AG09309 (cell line): Measurements from ENCODE around the gene LDHAL6B.

Experiments
- DNase-seq: peaks from one replicate; pipeline ENCODE4 v3.0.0-alpha.2; 2010; ENCODE audit warnings: low read depth
- H3K4me3 ChIP-seq: 2 replicates; pipeline ENCODE4 v1.5.1; 2011; ENCODE audit warnings: mild to moderate bottlenecking, low read depth, low read length, moderate library complexity; ENCODE audit not compliant: control insufficient read depth
- TF ChIP-seq, protein P1 (sequence below): IDR thresholded peaks from 2 replicates; pipeline ENCODE4 v1.5.1; 2011; ENCODE audit warnings: mild to moderate bottlenecking, low read depth, low read length, inconsistent platforms; ENCODE audit not compliant: insufficient read depth, control insufficient read depth; ENCODE audit errors: missing control alignments

Gene LDHAL6B

DNA sequence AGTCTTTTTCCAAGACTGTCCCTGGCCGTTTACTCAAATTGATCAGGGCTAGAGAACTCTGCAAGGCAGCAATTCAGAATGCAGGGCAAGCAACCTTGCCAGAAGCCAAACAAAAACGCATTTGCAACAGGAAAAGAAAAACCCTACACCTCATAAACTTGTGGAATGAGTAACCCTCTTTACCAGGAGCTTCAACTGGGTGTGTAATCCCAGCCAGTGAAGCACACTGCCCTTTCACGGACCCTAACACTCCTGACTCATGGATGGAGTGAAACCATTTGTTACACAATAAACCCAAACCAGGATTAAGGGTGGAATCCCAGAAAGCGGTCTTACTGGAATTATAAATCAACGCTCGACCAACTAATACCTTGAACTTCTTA lies 14.8 kb upstream of the LDHAL6B start:
- no peak overlapping the region; the same call in 1 of the 2 replicates for H3K4me3 ChIP-seq
- peak; percentile 97 for DNase-seq
- TF ChIP-seq, protein P1, sequence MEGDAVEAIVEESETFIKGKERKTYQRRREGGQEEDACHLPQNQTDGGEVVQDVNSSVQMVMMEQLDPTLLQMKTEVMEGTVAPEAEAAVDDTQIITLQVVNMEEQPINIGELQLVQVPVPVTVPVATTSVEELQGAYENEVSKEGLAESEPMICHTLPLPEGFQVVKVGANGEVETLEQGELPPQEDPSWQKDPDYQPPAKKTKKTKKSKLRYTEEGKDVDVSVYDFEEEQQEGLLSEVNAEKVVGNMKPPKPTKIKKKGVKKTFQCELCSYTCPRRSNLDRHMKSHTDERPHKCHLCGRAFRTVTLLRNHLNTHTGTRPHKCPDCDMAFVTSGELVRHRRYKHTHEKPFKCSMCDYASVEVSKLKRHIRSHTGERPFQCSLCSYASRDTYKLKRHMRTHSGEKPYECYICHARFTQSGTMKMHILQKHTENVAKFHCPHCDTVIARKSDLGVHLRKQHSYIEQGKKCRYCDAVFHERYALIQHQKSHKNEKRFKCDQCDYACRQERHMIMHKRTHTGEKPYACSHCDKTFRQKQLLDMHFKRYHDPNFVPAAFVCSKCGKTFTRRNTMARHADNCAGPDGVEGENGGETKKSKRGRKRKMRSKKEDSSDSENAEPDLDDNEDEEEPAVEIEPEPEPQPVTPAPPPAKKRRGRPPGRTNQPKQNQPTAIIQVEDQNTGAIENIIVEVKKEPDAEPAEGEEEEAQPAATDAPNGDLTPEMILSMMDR: no peak

DNA sequence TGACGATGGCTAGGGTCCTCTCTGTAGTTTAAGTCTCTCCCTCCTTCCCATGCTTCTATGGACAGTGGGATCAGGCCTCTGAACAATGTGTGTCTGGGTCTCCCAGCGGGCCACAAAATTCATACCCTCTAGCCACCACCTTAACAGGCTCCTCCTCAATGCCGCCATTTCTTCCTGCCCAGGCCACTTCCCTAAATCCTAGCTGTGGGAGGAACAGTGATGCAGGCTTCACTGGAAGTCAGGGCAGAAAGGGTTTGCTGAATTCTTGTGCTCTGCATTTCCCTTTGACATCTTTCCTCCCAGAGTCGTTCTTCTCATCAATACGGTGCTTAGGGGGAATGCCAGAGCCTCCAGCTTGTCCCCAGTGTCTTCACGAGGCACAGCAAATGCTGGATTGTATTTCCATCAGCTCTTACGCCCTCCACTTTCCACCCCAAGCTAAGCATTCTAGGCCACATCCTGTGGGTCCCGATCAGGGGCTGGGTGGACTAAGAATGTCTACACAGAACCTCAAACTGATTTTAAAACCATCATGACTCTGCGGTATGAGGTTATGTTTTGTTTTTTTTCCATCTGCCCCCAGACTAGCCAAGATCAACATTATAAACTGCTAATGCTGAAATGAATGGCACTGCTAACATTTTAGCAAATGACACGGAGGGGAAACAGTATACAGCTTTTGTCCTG lies 11.9 kb upstream of the LDHAL6B start:
- H3K4me3 ChIP-seq: no peak overlapping the region
- DNase-seq: no peak
- TF ChIP-seq, protein P1: no peak

DNA sequence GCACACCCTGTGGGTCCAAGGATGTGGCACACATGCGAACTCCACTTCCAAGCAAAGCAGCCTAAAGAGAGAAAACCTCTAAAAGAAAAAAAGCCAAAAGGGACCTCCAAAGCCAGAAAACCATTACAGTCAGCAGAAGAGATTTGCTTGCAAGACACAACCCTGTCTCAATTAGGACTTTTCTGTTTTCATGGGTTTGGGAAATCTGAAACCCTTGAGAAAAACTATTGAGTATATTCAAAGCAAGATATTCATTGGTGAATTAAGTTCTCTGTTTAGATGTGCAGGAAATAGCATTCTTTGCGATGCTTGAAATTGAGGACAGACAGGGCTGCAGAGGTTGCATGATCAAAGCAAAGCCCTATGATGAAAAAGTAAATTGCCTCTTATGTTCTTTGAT lies 10.2 kb upstream of the LDHAL6B start:
- no peak for DNase-seq
- TF ChIP-seq, protein P1: no peak
- H3K4me3 ChIP-seq: no peak overlapping the region

DNA sequence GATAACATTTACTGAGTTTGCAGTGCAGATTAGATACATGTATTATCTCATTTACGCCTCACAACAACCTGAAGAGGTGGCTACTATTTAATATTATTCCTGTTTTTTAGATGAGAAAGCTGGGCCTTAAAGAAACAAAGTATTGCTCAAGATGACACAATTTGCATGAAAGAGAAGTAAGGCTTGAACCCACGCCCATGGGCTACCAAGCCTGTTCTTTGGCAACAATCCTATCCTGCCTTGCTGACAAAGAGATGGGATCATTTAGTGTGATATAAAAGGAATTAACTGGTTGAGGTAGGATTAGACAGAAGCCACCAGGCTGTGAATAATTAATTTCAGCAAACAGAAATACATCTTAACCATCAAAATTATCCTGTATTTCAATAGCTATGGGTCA lies 9.2 kb upstream of the LDHAL6B start:
- TF ChIP-seq, protein P1: no peak
- no peak overlapping the region for H3K4me3 ChIP-seq
- DNase-seq: no peak

DNA sequence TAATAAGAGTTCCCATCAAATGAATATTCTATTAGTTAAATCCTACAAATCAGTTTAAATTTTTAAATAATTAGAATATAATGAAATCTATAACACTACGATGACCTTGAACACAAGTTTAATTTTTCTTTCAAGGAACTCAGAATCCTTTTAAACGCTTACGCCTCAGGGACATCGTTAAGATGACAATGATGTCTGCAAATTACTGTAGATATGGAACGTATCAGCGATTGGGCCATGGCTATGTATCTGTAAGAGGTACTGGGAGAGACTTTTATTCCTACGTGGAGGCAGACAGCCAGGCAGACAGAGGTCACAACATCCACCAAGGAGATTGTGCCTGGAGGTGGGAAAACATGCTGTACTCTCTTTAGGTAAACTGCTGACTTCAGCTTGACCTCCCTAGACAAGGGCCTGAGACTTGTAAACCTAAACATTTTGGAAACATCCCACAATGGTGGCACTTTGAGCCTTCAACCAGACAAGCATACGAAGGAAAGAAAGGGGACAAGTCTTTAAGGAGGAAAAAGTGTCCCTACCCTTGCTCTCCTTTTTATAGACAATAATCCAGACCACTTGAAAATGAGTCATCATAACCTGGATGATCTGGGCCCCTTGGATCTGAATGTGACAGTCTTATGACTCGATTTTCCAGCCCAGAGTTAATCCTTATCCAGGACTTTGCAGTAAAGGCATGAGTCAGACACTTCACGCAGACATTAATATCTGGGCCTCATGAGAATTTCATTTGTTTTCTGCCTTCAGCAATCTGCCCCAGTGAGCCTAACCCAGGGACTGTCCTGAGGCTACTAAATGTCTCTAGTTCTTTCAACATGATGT lies 6.8 kb upstream of the LDHAL6B start:
- DNase-seq: no peak
- H3K4me3 ChIP-seq: no peak overlapping the region
- TF ChIP-seq, protein P1: no peak

DNA sequence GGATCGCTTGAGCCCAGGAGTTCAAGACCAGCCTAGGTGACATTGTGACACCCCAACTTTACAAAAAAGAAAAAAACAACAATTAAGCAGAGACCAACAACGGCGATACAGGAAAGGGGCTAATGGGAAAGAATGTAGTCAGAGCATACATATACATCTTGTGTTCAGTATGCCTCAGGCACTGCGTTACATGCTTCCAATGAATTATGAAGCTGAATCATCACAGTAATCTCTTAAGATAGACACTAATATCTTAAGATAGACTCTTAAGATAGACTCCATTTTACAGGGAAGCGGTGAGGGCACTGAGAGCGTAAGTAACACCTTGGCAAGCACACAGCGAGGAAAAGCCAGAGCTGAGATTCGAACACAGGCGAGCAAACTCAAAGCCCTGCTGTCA lies 6.1 kb upstream of the LDHAL6B start:
- DNase-seq: no peak
- TF ChIP-seq, protein P1: no peak
- no peak overlapping the region for H3K4me3 ChIP-seq
